NCI-H69 (cell line): ENCODE data around the gene RNF187.
"Not testable (repeated sequence)": the region's sequence is repeated elsewhere in the genome, so short reads cannot be mapped to it uniquely, and the experiment has no call there.

Experiments
- DNase-seq: peaks from one replicate; lab custom pipeline; 2025; lab: John Stamatoyannopoulos, UW

The RNF187 gene

GRCh38 chr1:228488125-228488817, 1.1 kb downstream of the RNF187 start:
- DNase-seq: no peak

- DNase-seq: no peak
Observed at GRCh38 chr1:228488818-228489674, 1.9 kb downstream of the RNF187 start.

GRCh38 chr1:228490120-228491078, 3.2 kb downstream of the RNF187 start:
- DNase-seq: peak; percentile 89

DNA sequence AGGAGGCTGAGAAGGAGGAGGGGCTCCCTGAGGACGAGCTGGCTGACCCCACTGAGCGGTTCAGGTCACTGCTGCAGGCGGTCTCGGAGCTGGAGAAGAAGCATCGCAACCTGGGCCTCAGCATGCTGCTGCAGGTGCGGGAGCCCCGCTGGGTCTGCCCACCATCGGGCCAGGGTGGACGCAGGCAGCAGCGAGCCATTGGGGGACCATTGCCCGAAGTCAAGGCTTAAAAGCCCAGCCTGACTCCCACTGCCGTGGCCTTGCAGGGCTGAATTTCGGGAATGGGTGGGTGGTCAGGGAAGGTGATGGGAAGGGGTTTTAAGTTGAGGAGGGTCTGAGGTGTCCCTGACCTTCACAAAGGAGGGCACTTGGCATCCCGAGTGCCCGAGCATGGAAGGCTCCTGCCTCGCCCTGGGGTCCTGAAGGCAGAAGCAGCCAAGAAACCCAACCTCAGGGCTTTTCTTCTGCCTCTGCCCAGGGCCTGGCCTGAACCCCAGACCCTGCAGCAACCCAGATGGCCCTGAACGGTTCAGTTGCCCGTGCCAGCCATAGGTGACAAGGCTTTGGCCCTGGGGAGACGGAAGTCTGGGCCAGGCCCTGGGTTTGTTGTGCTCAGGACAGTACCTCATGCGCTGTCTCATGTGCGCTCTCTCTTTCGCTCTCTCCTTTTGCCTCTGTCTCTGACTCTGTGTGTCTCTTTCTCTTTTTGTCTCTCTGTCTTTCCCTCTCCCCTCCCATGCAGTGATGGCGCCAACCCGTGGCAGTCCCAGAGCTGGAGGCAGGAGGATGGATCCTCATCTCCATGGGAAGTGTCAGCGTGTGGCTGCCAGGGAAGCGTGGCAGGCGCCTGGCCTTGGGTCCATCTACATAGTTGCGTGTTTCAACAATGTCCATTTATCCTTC, 6.2 kb downstream of the RNF187 start:
- no peak for DNase-seq

GRCh38 chr1:228494044-228494353, 6.8 kb downstream of the RNF187 start:
- DNase-seq: no peak

DNA sequence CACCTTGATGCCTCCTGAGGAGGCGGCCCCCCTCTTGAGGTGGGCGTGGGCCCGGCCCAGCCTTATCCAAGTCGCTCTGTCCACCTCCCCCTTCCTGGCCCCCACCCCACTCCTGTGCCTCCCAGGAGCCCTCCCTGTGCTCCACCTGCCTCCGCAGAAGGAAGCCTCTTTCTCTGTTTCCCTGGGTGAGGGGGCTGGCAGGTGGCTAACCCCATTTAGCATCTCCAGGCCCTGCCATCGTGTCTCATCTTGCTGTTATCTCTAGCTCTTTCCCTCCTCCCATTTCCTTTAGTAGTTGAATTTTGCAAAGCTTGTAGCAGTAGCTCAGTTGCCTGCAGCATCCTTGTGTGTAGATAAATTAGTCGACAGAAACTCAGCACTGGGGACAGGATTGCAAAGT, 7.2 kb downstream of the RNF187 start:
- DNase-seq: no peak

DNA sequence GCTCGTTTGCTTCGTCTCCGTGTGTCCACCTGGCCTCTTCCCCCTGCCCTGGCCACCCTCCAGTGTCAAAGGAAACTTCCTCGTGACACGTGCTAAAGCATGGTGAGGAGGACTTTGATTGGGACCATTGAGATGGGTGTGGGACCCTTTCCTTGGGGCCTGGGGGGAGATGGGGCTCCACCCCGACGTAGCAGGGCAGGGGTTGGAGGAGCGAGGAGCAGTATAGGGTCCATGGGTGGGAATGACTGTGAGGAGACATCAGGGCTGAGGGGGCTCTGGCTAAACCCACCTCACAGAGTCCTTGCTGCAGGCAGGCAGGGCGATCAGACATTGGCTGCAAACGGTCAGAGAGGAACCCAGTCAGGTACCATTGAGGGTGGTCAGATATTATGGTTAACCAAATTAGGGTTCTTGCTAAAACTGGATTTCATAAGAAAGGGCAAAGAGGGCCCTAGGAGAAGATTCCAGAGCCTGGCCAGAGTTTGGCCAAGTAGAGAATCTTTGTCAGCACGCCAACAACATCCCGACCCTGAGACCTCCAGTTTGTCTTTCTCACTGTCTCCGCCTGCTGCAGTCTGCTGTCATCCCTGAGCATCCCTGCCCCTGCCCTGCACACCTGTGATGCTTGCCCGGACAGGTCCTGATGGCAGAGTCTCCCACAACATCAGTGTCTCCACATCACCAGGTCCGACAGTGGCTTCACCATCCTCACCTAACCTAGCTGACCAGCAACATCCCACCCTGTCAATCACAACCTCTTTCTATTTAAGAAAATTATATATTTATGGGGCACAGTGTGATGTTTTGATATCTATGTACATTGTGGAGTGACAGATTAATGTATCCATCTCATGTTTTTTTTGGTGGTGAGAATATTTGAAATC, 8.0 kb downstream of the RNF187 start:
- DNase-seq: no peak

DNA sequence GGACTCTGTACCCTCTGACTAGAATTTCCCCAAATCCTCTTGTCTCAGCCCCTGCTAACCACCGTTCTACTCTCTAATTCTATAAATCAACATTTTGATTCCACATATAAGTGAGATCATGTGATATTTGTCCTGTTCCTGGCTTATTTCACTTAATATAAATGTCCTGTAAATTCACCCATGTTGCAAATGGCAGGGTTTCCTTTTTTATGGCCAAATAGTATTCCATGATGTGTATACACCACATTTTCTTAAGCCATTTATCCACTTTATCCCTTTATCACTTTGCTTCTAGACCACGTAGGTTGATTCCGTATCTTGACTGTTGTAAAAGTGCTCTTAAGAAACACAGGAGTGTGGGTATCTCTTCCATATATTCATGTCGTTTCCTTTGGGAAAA, 8.9 kb downstream of the RNF187 start:
- DNase-seq: no peak

- no peak for DNase-seq
Observed at GRCh38 chr1:228496494-228496893, 9.3 kb downstream of the RNF187 start.

GRCh38 chr1:228497206-228497605, 10.0 kb downstream of the RNF187 start:
- no peak for DNase-seq

DNA sequence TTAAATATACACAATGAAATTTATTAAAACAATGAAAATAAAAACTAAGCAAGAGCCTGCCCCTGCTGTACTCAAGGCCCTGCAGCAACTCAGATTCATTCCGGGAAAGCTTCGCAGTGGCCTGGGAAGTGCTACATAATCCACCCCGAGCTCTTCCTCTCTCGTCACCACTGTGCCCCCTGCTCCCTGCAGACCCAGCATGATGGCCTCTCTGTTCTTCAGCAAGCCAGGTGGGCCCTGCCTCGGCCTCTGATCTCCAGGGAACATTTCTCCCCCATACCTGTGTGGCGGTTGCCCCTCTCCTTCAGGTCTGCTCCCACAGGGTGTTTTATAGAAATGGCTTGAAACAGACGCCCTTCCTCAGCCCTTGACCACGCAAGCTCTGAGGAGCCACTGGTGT, 10.6 kb downstream of the RNF187 start:
- DNase-seq: no peak

DNA sequence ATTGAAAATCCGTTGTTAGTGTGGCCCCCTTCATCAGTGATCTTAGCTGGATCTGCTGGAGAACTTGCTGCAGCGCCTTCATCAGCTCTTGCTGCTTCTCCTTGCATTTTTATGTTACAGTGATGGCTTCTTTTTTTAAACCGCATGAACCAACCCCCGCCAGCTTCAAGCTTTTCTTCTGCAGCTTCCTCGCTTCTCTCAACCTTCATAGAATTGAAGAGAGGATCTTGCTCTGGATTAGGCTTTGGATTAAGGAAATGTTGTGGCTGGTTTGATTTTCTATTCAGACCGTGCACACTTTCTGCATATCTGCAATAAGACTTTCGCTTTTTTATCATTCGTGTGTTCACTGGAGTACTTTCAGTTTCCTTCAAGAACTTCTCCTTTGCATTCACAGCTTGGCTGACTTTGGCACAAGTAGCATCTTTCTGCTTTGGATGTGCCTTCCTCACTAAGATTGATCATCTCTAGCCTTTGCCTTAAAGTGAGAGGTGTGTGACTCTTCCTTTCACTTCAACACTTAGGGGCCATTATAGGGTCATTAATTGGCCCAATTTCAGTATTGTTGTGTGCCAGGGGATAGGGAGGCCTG, 13.1 kb downstream of the RNF187 start:
- no peak for DNase-seq

DNA sequence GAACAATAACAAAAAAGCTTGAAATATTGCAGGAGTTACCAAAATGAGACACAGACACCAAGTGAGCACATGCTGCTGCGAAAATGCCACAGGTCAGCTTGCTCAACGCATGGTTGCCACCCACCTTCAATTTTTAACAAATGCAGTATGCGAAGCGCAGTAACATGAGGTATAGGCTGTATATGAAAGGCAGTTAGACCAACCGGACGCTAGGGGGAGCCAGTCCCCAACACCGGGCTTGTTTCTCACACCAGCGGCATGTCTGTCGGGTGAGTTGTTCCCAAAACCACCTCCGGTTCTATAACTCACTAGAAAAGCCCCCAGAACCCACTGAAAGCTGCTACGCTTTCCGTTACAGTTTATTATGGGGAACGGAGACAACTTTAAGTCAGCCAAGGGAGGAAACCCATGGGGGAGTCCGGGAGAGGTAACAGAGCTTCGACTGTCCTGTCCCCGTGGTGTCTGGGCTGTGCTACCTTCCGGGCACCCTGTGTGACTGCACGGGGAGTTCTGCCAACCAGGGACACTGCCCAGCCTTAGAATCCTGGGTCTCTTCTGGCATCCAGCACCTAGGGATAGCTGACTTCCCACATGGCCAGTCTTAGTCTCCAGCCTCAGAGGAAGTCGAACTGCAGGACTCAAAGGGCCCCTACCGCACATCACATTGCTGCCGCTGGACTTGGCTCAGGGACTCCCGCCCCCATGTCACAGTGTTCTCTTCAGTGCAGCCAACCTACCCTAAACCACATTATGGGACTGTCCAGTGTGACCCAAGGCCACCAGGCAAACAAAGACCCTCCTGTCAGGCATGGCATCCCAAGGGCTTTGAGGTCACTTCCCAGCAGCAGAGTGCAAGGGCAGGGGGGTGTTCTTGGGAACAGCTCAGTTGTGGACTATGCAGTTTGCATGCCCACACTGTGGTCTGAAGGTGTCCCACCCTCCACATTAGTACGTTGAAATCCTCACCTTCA, 14.0 kb downstream of the RNF187 start:
- DNase-seq: peak; percentile 81

- DNase-seq: no peak
Observed at GRCh38 chr1:228502522-228502921, 15.3 kb downstream of the RNF187 start.

GRCh38 chr1:228505944-228506343, 18.8 kb downstream of the RNF187 start:
- DNase-seq: not testable (repeated sequence)

DNA sequence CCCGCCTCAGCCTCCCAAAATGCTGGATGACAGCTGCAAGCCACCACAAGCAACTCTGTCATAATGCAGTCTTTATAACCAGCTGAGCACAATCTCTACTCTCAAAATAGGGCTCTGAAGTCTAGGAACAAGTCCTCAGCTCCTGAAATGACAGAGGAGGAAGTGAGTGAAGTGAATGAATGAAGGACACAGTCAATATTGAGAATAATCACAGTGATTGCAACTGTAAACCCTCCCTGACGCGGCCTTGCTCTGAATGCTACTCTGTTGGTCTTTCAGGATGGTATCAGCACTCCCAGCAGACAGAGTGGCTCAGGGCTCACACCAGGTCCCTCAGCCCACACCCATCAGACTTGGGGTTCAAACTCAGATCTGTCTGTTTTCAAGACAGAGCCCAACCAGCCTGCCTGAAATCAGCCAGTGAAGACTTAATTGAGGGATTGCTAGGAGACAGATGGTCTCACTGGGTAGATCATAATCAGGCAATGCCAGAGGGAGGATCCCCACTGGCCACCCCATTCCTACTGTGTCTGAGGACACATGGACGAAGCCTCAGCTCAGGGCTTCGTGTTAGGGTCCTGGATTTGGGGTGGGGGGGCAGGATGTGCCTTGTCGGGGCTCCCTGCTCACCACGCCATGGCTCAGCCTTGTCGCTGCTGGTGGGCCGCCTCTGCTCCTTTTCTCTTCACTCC, 20.9 kb downstream of the RNF187 start:
- DNase-seq: no peak

GRCh38 chr1:228508840-228509415, 21.7 kb downstream of the RNF187 start:
- DNase-seq: no peak
